ENCODE measurements around the gene HEMGN.

Gene HEMGN

GRCh38 chr9:97911528-97911927 is 26.4 kb downstream of the HEMGN start:
- Histone ChIP-seq H3K27ac (ENCODE audit: low read length) (no peak overlapping the region), H3K9me2 (replicated peaks; ENCODE audit: insufficient read depth, low read length) (no peaks in the 10 kb centered on the region), H2AFZ (ENCODE audit: low read length) (no peak overlapping the region), H3K4me1 (ENCODE audit: low read length) (no peaks in the 10 kb centered on the region), H4K20me1 (ENCODE audit: insufficient read depth, low read length) (no peaks in the 10 kb centered on the region), H3K4me2 (ENCODE audit: low read depth, low read length) (no peak overlapping the region), H3K9me3 (replicated peaks; ENCODE audit: insufficient read depth, low read length) (no peaks in the 10 kb centered on the region), H3F3A (ENCODE audit: insufficient read depth, low read length) (no peaks in the 10 kb centered on the region), H3K36me3 (replicated peaks; ENCODE audit: insufficient read depth, low read length) (peaks cover 4% of the 10 kb centered on the region; the same call in 1 of the 2 replicates), H3K79me2 (ENCODE audit: low read length) (peaks cover 14% of the 10 kb centered on the region), H3K27me3 (replicated peaks; ENCODE audit: insufficient read depth, low read length) (no peaks in the 10 kb centered on the region), H3K9ac (ENCODE audit: low read length) (no peak overlapping the region), H3K4me3 (ENCODE audit: low read length) (no peak overlapping the region)
- DNase-seq: no peak
- TF ChIP-seq CTCF (IDR thresholded peaks at IDR 0.05; ENCODE audit: low read length) (no peak), EZH2 (optimal IDR thresholded peaks at IDR 0.05; ENCODE audit: low read depth, low read length) (no peak), EZH2phosphoT487 (IDR thresholded peaks at IDR 0.05; ENCODE audit: low read length) (no peak)

GRCh38 chr9:97910357-97910756 is 27.6 kb downstream of the HEMGN start:
- Histone ChIP-seq H3K4me3 (ENCODE audit: low read length) (no peak overlapping the region), H3K27me3 (replicated peaks; ENCODE audit: insufficient read depth, low read length) (no peaks in the 10 kb centered on the region), H3F3A (ENCODE audit: insufficient read depth, low read length) (no peaks in the 10 kb centered on the region), H2AFZ (ENCODE audit: low read length) (no peak overlapping the region), H3K36me3 (replicated peaks; ENCODE audit: insufficient read depth, low read length) (peaks cover 4% of the 10 kb centered on the region; the same call in 1 of the 2 replicates), H3K4me2 (ENCODE audit: low read depth, low read length) (no peak overlapping the region), H3K9me3 (replicated peaks; ENCODE audit: insufficient read depth, low read length) (no peaks in the 10 kb centered on the region), H3K79me2 (ENCODE audit: low read length) (peaks cover 18% of the 10 kb centered on the region), H3K9ac (ENCODE audit: low read length) (no peak overlapping the region), H3K4me1 (ENCODE audit: low read length) (no peaks in the 10 kb centered on the region), H3K27ac (ENCODE audit: low read length) (no peak overlapping the region), H3K9me2 (replicated peaks; ENCODE audit: insufficient read depth, low read length) (no peaks in the 10 kb centered on the region), H4K20me1 (ENCODE audit: insufficient read depth, low read length) (no peaks in the 10 kb centered on the region)
- DNase-seq: no peak
- no peak for TF ChIP-seq EZH2phosphoT487 (IDR thresholded peaks at IDR 0.05; ENCODE audit: low read length)
- TF ChIP-seq CTCF (IDR thresholded peaks at IDR 0.05; ENCODE audit: low read length): no peak
- TF ChIP-seq EZH2 (optimal IDR thresholded peaks at IDR 0.05; ENCODE audit: low read depth, low read length): no peak

GRCh38 chr9:97908705-97909104 is 29.3 kb downstream of the HEMGN start:
- Histone ChIP-seq H3K9me2 (replicated peaks; ENCODE audit: insufficient read depth, low read length) (no peaks in the 10 kb centered on the region), H3K36me3 (replicated peaks; ENCODE audit: insufficient read depth, low read length) (peaks cover 4% of the 10 kb centered on the region; the same call in 1 of the 2 replicates), H3K9ac (ENCODE audit: low read length) (no peak overlapping the region), H3K79me2 (ENCODE audit: low read length) (peaks cover 12% of the 10 kb centered on the region), H3K9me3 (replicated peaks; ENCODE audit: insufficient read depth, low read length) (no peaks in the 10 kb centered on the region), H3K4me3 (ENCODE audit: low read length) (no peak overlapping the region), H3K27me3 (replicated peaks; ENCODE audit: insufficient read depth, low read length) (no peaks in the 10 kb centered on the region), H3F3A (ENCODE audit: insufficient read depth, low read length) (no peaks in the 10 kb centered on the region), H3K4me1 (ENCODE audit: low read length) (no peaks in the 10 kb centered on the region), H4K20me1 (ENCODE audit: insufficient read depth, low read length) (no peaks in the 10 kb centered on the region), H3K4me2 (ENCODE audit: low read depth, low read length) (no peak overlapping the region), H3K27ac (ENCODE audit: low read length) (no peak overlapping the region), H2AFZ (ENCODE audit: low read length) (no peak overlapping the region)
- TF ChIP-seq EZH2phosphoT487 (IDR thresholded peaks at IDR 0.05; ENCODE audit: low read length) (no peak), EZH2 (optimal IDR thresholded peaks at IDR 0.05; ENCODE audit: low read depth, low read length) (no peak), CTCF (IDR thresholded peaks at IDR 0.05; ENCODE audit: low read length) (no peak)
- no peak for DNase-seq
